ENCODE results near the gene IGF1. TPM values are rescaled to one million over a fixed set of nuclear protein-coding genes. Genes with fewer than 3 reads are reported as not detected.

The IGF1 gene
- 0.07 and 0.29 TPM in 2 replicates for polyA plus RNA-seq (2012; rRNA removed)
- polyA plus RNA-seq (2012; cell fraction: cytosol; rRNA removed), result under 0.01 and 0.01 TPM in 2 replicates
- polyA plus RNA-seq (2012; cell fraction: nucleus; rRNA removed), result 0.05 TPM in 1 of 2 replicates, not detected in the other

- Histone ChIP-seq H3K4me3 (ENCODE audit: low read depth in 2 of 2, low read length in 1 of 2) (no peak within 1 kb of the TSS), H3F3A (replicated peaks; ENCODE audit: insufficient read depth) (no peaks in the 10 kb centered on the region), H3K4me1 (ENCODE audit: control insufficient read depth in 1 of 2, insufficient read depth in 2 of 2, low read depth in 1 of 2, low read length in 1 of 2) (peaks cover 5% of the 10 kb centered on the region in 2 experiments; a peak in 2 of 4 replicates), H3K9me3 (no peaks in the 10 kb centered on the region), H4K20me1 (ENCODE audit: insufficient read depth) (no peaks in the 10 kb centered on the region), H3K9me2 (no peaks in the 10 kb centered on the region), H3K36me3 (replicated peaks in 1 of 2; ENCODE audit: control insufficient read depth in 1 of 2, insufficient read depth in 2 of 2, low read length in 1 of 2) (no peaks in the 10 kb centered on the region), H3K79me2 (ENCODE audit: insufficient read depth) (no peaks in the 10 kb centered on the region), H3K4me2 (peak within 1 kb of the TSS; percentile 49), H2AFZ (ENCODE audit: low read depth) (peak within 1 kb of the TSS; percentile 48; the same call in 1 of the 2 replicates), H3K27ac (ENCODE audit: low read depth in 2 of 2, low read length in 1 of 2) (no peak within 1 kb of the TSS), H3K27me3 (ENCODE audit: insufficient read depth) (no peaks in the 10 kb centered on the region), H3K9ac (no peak within 1 kb of the TSS)
- CTCF ChIA-PET, result interaction anchor here (0.7 to 1.0 kb wide), 2 partner anchors 130 to 311 kb away, joined by 3 read pairs; no protein-coding TSS in a partner anchor
- peak; percentile 31; the same call in 1 of the 2 replicates for TF ChIP-seq CTCF (IDR thresholded peaks at IDR 0.05)
- 0 out of 2 replicates have a peak, but pooled peaks have one; percentile 33 for TF ChIP-seq NFIC (IDR thresholded peaks at IDR 0.05; ENCODE audit: borderline replicate concordance)
- no peak for TF ChIP-seq MXI1 (IDR thresholded peaks at IDR 0.05; ENCODE audit: low read depth, low read length)
- peak; percentile 27; the same call in 1 of the 2 replicates for TF ChIP-seq TCF12 (IDR thresholded peaks at IDR 0.05)
- TF ChIP-seq MEF2A (IDR thresholded peaks at IDR 0.05; ENCODE audit: borderline replicate concordance, low read depth), result no peak
- TF ChIP-seq USF1 (IDR thresholded peaks at IDR 0.05; ENCODE audit: borderline replicate concordance, low read depth), result no peak
- no peak for TF ChIP-seq ZBTB33 (IDR thresholded peaks at IDR 0.05; ENCODE audit: borderline replicate concordance, low read depth)
- no peak for TF ChIP-seq NRF1 (IDR thresholded peaks at IDR 0.05; ENCODE audit: low read depth, low read length)
- no peak for TF ChIP-seq MAX (IDR thresholded peaks at IDR 0.05; ENCODE audit: low read depth)
- no peak for TF ChIP-seq YY1 (IDR thresholded peaks at IDR 0.05; ENCODE audit: low read depth)
- TF ChIP-seq RAD21 (IDR thresholded peaks at IDR 0.05; ENCODE audit: low read length), result peak; percentile 30
- 0 out of 2 replicates have a peak, but pooled peaks have one; percentile 10 for TF ChIP-seq SMC3 (IDR thresholded peaks at IDR 0.05; ENCODE audit: low read depth, low read length)
- WGBS (ENCODE audit: low lambda C conversion rate), result 45% methylated on average over 2 of the region's 2 CpGs
- POLR2A ChIA-PET, result no interaction called here
- no peak for DNase-seq
Measured at GRCh38 chr12:102480406-102480805, at the start of gene IGF1. Gene IGF1 (minus strand): TSS chr12:102480563. CDS start chr12:102480381, 182 bp downstream.

GRCh38 chr12:102528111-102528510 lies 47.7 kb upstream of the IGF1 start:
- Histone ChIP-seq H3K79me2 (ENCODE audit: insufficient read depth) (no peaks in the 10 kb centered on the region), H3K4me1 (ENCODE audit: control insufficient read depth in 1 of 2, insufficient read depth in 2 of 2, low read depth in 1 of 2, low read length in 1 of 2) (no peaks in the 10 kb centered on the region; a peak in 1 of 4 replicates), H3K9ac (no peak overlapping the region), H3K36me3 (replicated peaks in 1 of 2; ENCODE audit: control insufficient read depth in 1 of 2, insufficient read depth in 2 of 2, low read length in 1 of 2) (no peaks in the 10 kb centered on the region), H3K27ac (ENCODE audit: low read depth in 2 of 2, low read length in 1 of 2) (peak overlapping the region in 1 of 2 experiments; percentile 66; a peak in 2 of 4 replicates), H3K4me3 (ENCODE audit: low read depth in 2 of 2, low read length in 1 of 2) (no peak overlapping the region), H4K20me1 (ENCODE audit: insufficient read depth) (no peaks in the 10 kb centered on the region), H3K27me3 (ENCODE audit: insufficient read depth) (no peaks in the 10 kb centered on the region), H3K9me2 (no peaks in the 10 kb centered on the region), H2AFZ (ENCODE audit: low read depth) (no peak overlapping the region), H3K4me2 (no peak overlapping the region), H3K9me3 (no peaks in the 10 kb centered on the region), H3F3A (replicated peaks; ENCODE audit: insufficient read depth) (peaks cover 4% of the 10 kb centered on the region)
- TF ChIP-seq REST (IDR thresholded peaks at IDR 0.05; ENCODE audit: low read depth, low read length) (no peak), SMC3 (IDR thresholded peaks at IDR 0.05; ENCODE audit: low read depth, low read length) (no peak), EZH2phosphoT487 (IDR thresholded peaks at IDR 0.05; ENCODE audit: borderline replicate concordance, low read depth) (no peak), GATA2 (CRISPR knock-in tag; IDR thresholded peaks at IDR 0.05) (no peak), IRF3 (IDR thresholded peaks at IDR 0.05; ENCODE audit: low read depth, low read length) (no peak)
- no peak for DNase-seq
- POLR2A ChIA-PET, result no interaction called here
- CTCF ChIA-PET, result no interaction called here

Data from SK-N-SH (cell line).